Psoas muscle (tissue), 8 donors: ENCODE results near the gene SGCG. TPM values are rescaled to one million over a fixed set of nuclear protein-coding genes. Genes with fewer than 3 reads are reported as not detected.

Experiments
- ATAC-seq, 4 donors: fragments of 200-7000 bp; cut with Tn5 transposase; one replicate each; pipeline ENCODE4 v1.9.1; 2020; ENCODE audit warnings: moderate library complexity in 3 of 4, mild to moderate bottlenecking in 2 of 4
- DNase-seq, 2 donors: peaks; one replicate each; pipeline ENCODE4 v3.0.0-alpha.2; 2020
- H3K27ac ChIP-seq: fragments of 200-600 bp; one replicate; pipeline ENCODE4 v1.8.0; 2022
- H3K27me3 ChIP-seq, 3 donors: fragments of 200-600 bp in 1 of 3; one replicate each; pipeline versions ENCODE4 v1.6.1 to v1.8.0; 2013 to 2022; ENCODE audit warnings: low read length in 2 of 3, mild to moderate bottlenecking in 2 of 3, moderate library complexity in 1 of 3; ENCODE audit not compliant: insufficient read depth in 3 of 3
- H3K36me3 ChIP-seq, 2 donors: fragments of 200-600 bp in 1 of 2; one replicate each; pipeline versions ENCODE4 v1.6.1 to v1.8.0; 2013 to 2022; ENCODE audit warnings: low read depth in 1 of 2, mild to moderate bottlenecking in 1 of 2, moderate library complexity in 1 of 2; ENCODE audit not compliant: insufficient read depth in 1 of 2
- H3K4me1 ChIP-seq: fragments of 200-600 bp; one replicate; pipeline ENCODE4 v1.8.0; 2022
- H3K4me3 ChIP-seq: fragments of 200-600 bp; one replicate; pipeline ENCODE4 v1.8.0; 2022; ENCODE audit warnings: mild to moderate bottlenecking
- H3K9me3 ChIP-seq: fragments of 200-600 bp; one replicate; pipeline ENCODE4 v1.8.0; 2022
- WGBS, 3 donors: extraction: QIAGEN DNeasy Blood & Tissue Kit; methylation state at CpG; one replicate each; pipeline versions ENCODE4 v1.1.6 to v1.1.7; 2013; 5-methylcytosine and 5-hydroxymethylcytosine counted together
- intact Hi-C, 2 donors: fragments of 100-400 bp; cut with DNase I; formaldehyde crosslinking; loops; one replicate each; pipeline versions ENCODE4 v1.11.0 to v1.14.2; 2022
- polyA plus RNA-seq, 3 donors: library from polyadenylated mRNA; stranded (reverse); fragments of 200-250 nt; gene quantifications; one replicate each; pipeline ENCODE4 v1.2.3, GENCODE V29; 2013
- total RNA-seq, 4 donors: library from RNA; stranded (reverse); fragmentation: NEBNext Ultra II Directional in 2 of 4; extraction: Animal tissue kit (Norgen Biotek cat#: 25700) in 2 of 4; gene quantifications; one replicate each; pipeline versions ENCODE4 v1.2.1 to v1.2.4, GENCODE V29; 2021 to 2023
- TF ChIP-seq, protein P1 (sequence below): fragments of 200-600 bp; IDR thresholded peaks from one replicate; pipeline ENCODE4 v1.8.0; 2022; ENCODE audit warnings: antibody characterized with exemption
- donor health status: healthy with polysubstance abuse.
- donor health status: DM: no; HTN: no; CAD: no; lungs with moderate emphysema.
- donor health status: Bipolar disorder and iron deficiency.
- donor health status: healthy.
- donor health status: DM: yes; HTN: yes; CAD: no.
- donor health status: DM: no; HTN: no; CAD: no.
- donor health status: DM: no; HTN: no; CAD: no.
- donor health status: DM: yes; HTN: yes; CAD: no.

SGCG gene
- total and polyA plus RNA-seq, 7 donors: 1.4 to 77.6 (median 32.0) TPM

DNA sequence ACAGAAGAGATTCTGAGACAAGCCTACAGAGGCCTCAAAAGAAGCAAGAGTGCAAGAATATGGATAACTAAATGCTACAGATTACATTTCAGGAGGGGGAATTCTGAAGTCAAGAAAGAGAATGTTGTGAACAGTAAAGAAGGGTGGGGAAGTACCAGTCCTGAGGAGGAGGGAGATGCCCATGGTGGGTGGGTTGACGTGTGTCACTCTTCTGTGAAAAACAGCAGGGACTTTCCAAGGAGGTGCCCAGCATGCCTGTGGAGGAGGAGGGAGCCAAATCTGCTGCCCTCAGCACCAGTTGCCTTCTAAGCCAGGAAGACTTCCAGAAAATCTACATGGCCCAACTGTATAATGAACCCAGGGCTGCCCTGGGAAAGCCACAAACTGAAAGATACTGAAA is 87.7 kb downstream of the SGCG start:
- H3K4me1 ChIP-seq: no peaks in the 10 kb centered on the region
- whole genome bisulfite sequencing, 3 donors: 47 to 83% (median 48%) methylated on average over 1 of the region's 1 CpG
- H3K9me3 ChIP-seq: no peaks in the 10 kb centered on the region
- no peak for DNase-seq
- intact Hi-C loops: loop anchor here in 1 of 2 donors (10.0 kb wide), 1 partner anchor 1544 kb away; no protein-coding TSS in a partner anchor
- TF ChIP-seq, protein P1, sequence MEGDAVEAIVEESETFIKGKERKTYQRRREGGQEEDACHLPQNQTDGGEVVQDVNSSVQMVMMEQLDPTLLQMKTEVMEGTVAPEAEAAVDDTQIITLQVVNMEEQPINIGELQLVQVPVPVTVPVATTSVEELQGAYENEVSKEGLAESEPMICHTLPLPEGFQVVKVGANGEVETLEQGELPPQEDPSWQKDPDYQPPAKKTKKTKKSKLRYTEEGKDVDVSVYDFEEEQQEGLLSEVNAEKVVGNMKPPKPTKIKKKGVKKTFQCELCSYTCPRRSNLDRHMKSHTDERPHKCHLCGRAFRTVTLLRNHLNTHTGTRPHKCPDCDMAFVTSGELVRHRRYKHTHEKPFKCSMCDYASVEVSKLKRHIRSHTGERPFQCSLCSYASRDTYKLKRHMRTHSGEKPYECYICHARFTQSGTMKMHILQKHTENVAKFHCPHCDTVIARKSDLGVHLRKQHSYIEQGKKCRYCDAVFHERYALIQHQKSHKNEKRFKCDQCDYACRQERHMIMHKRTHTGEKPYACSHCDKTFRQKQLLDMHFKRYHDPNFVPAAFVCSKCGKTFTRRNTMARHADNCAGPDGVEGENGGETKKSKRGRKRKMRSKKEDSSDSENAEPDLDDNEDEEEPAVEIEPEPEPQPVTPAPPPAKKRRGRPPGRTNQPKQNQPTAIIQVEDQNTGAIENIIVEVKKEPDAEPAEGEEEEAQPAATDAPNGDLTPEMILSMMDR: no peak
- H3K27ac ChIP-seq: no peak overlapping the region
- no peak overlapping the region for H3K4me3 ChIP-seq
- H3K27me3 ChIP-seq: no peaks in the 10 kb centered on the region
- peak in 1 of 4 donors; percentile 43 for ATAC-seq
- no peaks in the 10 kb centered on the region for H3K36me3 ChIP-seq

DNA sequence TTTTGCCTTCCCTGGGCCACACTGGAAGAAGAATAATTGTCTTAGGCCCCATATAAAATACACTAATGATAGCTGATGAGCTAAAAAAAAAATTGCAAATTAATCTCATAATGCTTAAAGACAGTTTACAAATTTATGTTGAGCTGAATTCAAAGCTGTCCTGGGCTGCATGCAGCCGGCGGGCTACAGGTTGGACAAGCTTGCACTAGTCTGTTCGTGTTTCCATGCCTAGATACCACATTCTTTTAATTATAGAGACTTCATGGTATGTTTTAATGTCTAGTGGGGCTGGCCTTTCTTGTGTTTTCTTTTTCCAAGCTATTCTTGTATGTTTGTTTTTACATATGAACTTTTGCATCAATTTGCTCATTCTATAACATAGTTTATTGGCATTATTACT is 90.6 kb downstream of the SGCG start:
- H3K36me3 ChIP-seq: no peaks in the 10 kb centered on the region
- no peak overlapping the region for H3K4me3 ChIP-seq
- no peak overlapping the region for H3K27ac ChIP-seq
- ATAC-seq (no peak), DNase-seq (no peak)
- H3K4me1 ChIP-seq: no peaks in the 10 kb centered on the region
- no peaks in the 10 kb centered on the region for H3K9me3 ChIP-seq
- no peaks in the 10 kb centered on the region for H3K27me3 ChIP-seq
- 82 to 87% (median 85%) methylated on average over 3 of the region's 3 CpGs for WGBS, 3 donors
- TF ChIP-seq, protein P1: no peak
- intact Hi-C loops: no loop called here

DNA sequence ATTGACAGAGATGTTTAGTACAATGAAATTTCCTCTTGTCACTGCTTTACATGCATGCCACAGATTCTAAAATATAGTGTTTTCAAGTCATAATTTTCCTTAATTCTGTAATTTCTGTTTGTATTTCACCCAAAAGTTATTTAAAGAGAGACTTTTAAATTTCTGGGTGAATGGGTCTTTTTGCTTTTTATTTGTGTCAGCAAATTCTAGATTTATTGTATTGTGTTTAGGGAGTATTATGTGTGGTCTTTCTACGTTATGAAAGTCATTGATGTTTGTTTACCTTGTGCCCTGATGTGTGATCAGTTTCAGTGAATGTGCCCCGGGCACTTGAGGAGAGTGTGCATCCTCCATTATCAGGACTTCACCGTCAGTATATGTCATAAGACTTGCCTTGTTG is 92.7 kb downstream of the SGCG start:
- Histone ChIP-seq H3K27me3 (no peaks in the 10 kb centered on the region), H3K4me1 (no peaks in the 10 kb centered on the region), H3K27ac (no peak overlapping the region), H3K4me3 (no peak overlapping the region), H3K9me3 (no peaks in the 10 kb centered on the region), H3K36me3 (no peaks in the 10 kb centered on the region)
- ATAC-seq: no peak
- WGBS, 3 donors: 69 to 79% (median 78%) methylated on average over 3 of the region's 3 CpGs
- TF ChIP-seq, protein P1: no peak
- no peak for DNase-seq
- intact Hi-C loops: no loop called here

DNA sequence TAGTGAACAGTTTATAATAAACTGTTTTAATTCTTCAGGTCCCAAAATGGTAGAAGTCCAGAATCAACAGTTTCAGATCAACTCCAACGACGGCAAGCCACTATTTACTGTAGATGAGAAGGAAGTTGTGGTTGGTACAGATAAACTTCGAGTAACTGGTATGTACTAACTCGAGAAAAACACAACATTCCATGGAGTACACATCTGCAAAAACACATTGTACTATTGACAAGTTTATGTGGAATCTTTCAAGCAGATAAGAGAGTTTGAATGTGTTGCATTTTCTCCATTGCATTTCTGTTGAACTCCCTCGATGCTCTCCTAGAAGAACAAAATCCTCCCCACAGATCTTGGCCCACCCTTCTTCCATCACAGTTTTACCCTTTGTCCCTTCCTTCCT is 98.5 kb downstream of the SGCG start:
- H3K4me1 ChIP-seq: no peaks in the 10 kb centered on the region
- no peak overlapping the region for H3K4me3 ChIP-seq
- DNase-seq: no peak
- WGBS, 3 donors: 82 to 87% (median 82%) methylated on average over 5 of the region's 5 CpGs
- ATAC-seq: no peak
- H3K9me3 ChIP-seq: no peaks in the 10 kb centered on the region
- intact Hi-C loops: no loop called here
- H3K27ac ChIP-seq: no peak overlapping the region
- TF ChIP-seq, protein P1: no peak
- peaks cover 0 to 37% of the 10 kb centered on the region in 2 donors for H3K36me3 ChIP-seq
- no peaks in the 10 kb centered on the region for H3K27me3 ChIP-seq

DNA sequence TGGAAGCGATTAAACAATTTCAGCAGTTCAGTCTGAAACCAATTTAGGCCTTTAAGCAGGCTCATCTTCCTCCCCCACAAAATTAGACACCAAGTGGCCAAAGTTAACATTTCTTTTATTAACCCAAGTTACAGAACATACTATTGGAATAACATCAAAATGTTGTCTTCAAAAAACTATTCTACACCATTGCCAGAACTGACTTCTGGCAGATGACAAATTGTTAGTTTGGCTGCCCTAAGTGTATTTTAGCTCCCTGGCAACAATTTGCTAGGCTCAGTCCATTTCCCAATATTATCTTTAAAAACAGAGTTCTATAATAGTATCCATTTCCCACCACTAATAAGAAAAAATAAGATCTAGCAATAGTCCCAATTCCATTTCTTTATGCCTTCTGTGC is 107.8 kb downstream of the SGCG start:
- H3K27me3 ChIP-seq: no peaks in the 10 kb centered on the region
- H3K27ac ChIP-seq: no peak overlapping the region
- no peaks in the 10 kb centered on the region for H3K4me1 ChIP-seq
- ATAC-seq: peak in 1 of 4 donors; percentile 43
- no peaks in the 10 kb centered on the region for H3K36me3 ChIP-seq
- 65 to 79% (median 73%) methylated on average over 1 of the region's 1 CpG for WGBS, 3 donors
- H3K9me3 ChIP-seq: no peaks in the 10 kb centered on the region
- no peak for DNase-seq
- H3K4me3 ChIP-seq: no peak overlapping the region
- intact Hi-C loops: no loop called here
- TF ChIP-seq, protein P1: no peak
